IMR-90 (cell line): ENCODE results near the gene SYP. TPM values are rescaled to one million over a fixed set of nuclear protein-coding genes. Genes with fewer than 3 reads are reported as not detected.

Source experiments
- ATAC-seq: fragments of 200-7000 bp; cut with Tn5 transposase; 2 replicates; pipeline ENCODE4 v1.9.1; 2020; ENCODE audit warnings: low read depth, mild to moderate bottlenecking, moderate library complexity
- BruUV-seq: library from RNA; stranded (reverse); fragments of 400-500 nt; replicated peaks from 2 replicates; lab custom pipeline; 2021; lab: Mats Ljungman, UMichigan
- CTCF ChIA-PET: fragments of 300-600 bp; formaldehyde crosslinking; extraction: SDS; loops from one replicate; lab custom pipeline; 2021; ENCODE audit warnings: antibody characterized with exemption; lab: Yijun Ruan, JAX
- POLR2A ChIA-PET: fragments of 300-600 bp; sonication (Branson Sonifier 250); formaldehyde crosslinking; loops from one replicate; lab custom pipeline; 2022; ENCODE audit warnings: antibody characterized with exemption; ENCODE audit not compliant: unreplicated experiment; lab: Charles Lee
- DNase-seq: peaks from one replicate; pipeline ENCODE4 v3.0.0; 2013
- H2AFZ ChIP-seq: replicated peaks from 2 replicates; pipeline ENCODE3; 2013; ENCODE audit warnings: low read length, mild to moderate bottlenecking; ENCODE audit not compliant: poor library complexity
- H2AK5ac ChIP-seq: 2 replicates; pipeline ENCODE4 v1.6.1; 2013; ENCODE audit warnings: low read depth, low read length, inconsistent platforms
- H2AK9ac ChIP-seq: replicated peaks from 2 replicates; pipeline ENCODE3; 2013; ENCODE audit warnings: mild to moderate bottlenecking, low read depth, low read length, moderate library complexity; ENCODE audit not compliant: poor library complexity
- H2BK120ac ChIP-seq: 2 replicates; pipeline ENCODE4 v1.6.1; 2013; ENCODE audit warnings: low read depth, low read length, inconsistent platforms
- H2BK15ac ChIP-seq: 3 replicates; pipeline ENCODE4 v1.6.1; 2013; ENCODE audit warnings: low read depth, low read length, inconsistent platforms
- H2BK20ac ChIP-seq: 2 replicates; pipeline ENCODE4 v1.6.1; 2013; ENCODE audit warnings: low read depth, mild to moderate bottlenecking, inconsistent platforms, low read length, moderate library complexity
- H2BK5ac ChIP-seq: 2 replicates; pipeline ENCODE4 v1.6.1; 2013; ENCODE audit warnings: mild to moderate bottlenecking, low read depth, low read length, inconsistent platforms; ENCODE audit not compliant: poor library complexity, severe bottlenecking
- H3K14ac ChIP-seq: replicated peaks from 2 replicates; pipeline ENCODE4 v1.6.1; 2013; ENCODE audit warnings: low read depth, low read length, inconsistent platforms
- H3K18ac ChIP-seq: 2 replicates; pipeline ENCODE4 v1.6.1; 2013; ENCODE audit warnings: low read depth, low read length, control low read depth
- H3K23ac ChIP-seq: 2 replicates; pipeline ENCODE4 v1.6.1; 2013; ENCODE audit warnings: low read depth, low read length, inconsistent platforms
- H3K27ac ChIP-seq: 2 replicates; pipeline ENCODE4 v1.5.1; 2013; ENCODE audit warnings: mild to moderate bottlenecking, control low read depth, low read length; ENCODE audit not compliant: insufficient read depth
- H3K27me3 ChIP-seq: 2 replicates; pipeline ENCODE4 v1.6.1; 2013; ENCODE audit warnings: low read length; ENCODE audit not compliant: control insufficient read depth, insufficient read depth
- H3K36me3 ChIP-seq: 2 replicates; pipeline ENCODE4 v1.6.1; 2013; ENCODE audit warnings: low read length, mixed read lengths; ENCODE audit not compliant: control insufficient read depth, insufficient read depth
- H3K4ac ChIP-seq: 2 replicates; pipeline ENCODE4 v1.6.1; 2013; ENCODE audit warnings: low read depth, low read length, inconsistent platforms
- H3K4me1 ChIP-seq: 2 replicates; pipeline ENCODE4 v1.6.1; 2013; ENCODE audit warnings: low read length, mixed read lengths; ENCODE audit not compliant: control insufficient read depth, insufficient read depth
- H3K4me2 ChIP-seq: 2 replicates; pipeline ENCODE4 v1.6.1; 2013; ENCODE audit warnings: low read depth, mild to moderate bottlenecking, control low read depth, low read length, moderate library complexity
- H3K4me3 ChIP-seq: 2 replicates; pipeline ENCODE4 v1.5.1; 2013; ENCODE audit warnings: low read depth, mild to moderate bottlenecking, control low read depth, low read length, moderate library complexity; ENCODE audit not compliant: insufficient read depth
- H3K56ac ChIP-seq: 2 replicates; pipeline ENCODE4 v1.6.1; 2013; ENCODE audit warnings: low read length, inconsistent platforms; ENCODE audit not compliant: insufficient read depth; ENCODE audit errors: extremely low read depth
- H3K79me1 ChIP-seq, 2 experiments: 2 replicates each; pipeline ENCODE4 v1.6.1; 2013; ENCODE audit warnings: low read length in 2 of 2, inconsistent platforms in 1 of 2, low read depth in 1 of 2
- H3K9ac ChIP-seq: 2 replicates; pipeline ENCODE4 v1.6.1; 2013; ENCODE audit warnings: low read depth, low read length, control low read depth
- H3K9me1 ChIP-seq: 2 replicates; pipeline ENCODE4 v1.6.1; 2013; ENCODE audit warnings: low read length, inconsistent platforms; ENCODE audit not compliant: insufficient read depth
- H3K9me3 ChIP-seq: 2 replicates; pipeline ENCODE4 v1.6.1; 2013; ENCODE audit warnings: low read length; ENCODE audit not compliant: control insufficient read depth, insufficient read depth
- H4K20me1 ChIP-seq: 2 replicates; pipeline ENCODE4 v1.6.1; 2013; ENCODE audit warnings: low read length, inconsistent platforms; ENCODE audit not compliant: insufficient read depth
- H4K5ac ChIP-seq: 2 replicates; pipeline ENCODE4 v1.6.1; 2013; ENCODE audit warnings: mild to moderate bottlenecking, low read depth, low read length, control low read depth
- H4K8ac ChIP-seq, 2 experiments: 2 replicates each; pipeline ENCODE4 v1.6.1; 2013; ENCODE audit warnings: low read depth in 2 of 2, low read length in 2 of 2, control low read depth in 1 of 2, inconsistent platforms in 1 of 2
- H4K91ac ChIP-seq: 2 replicates; pipeline ENCODE4 v1.6.1; 2013; ENCODE audit warnings: low read depth, low read length, inconsistent platforms; ENCODE audit not compliant: insufficient read depth
- BHLHE40 ChIP-seq: fragments of 150-350 bp; IDR thresholded peaks from 2 replicates; pipeline ENCODE4 v1.6.1; 2016; ENCODE audit warnings: mild to moderate bottlenecking, low read depth, low read length
- CHD1 ChIP-seq: IDR thresholded peaks from 2 replicates; pipeline ENCODE4 v1.6.1; 2012; ENCODE audit warnings: low read depth, low read length, improper control_type of control experiment
- MAFK ChIP-seq: IDR thresholded peaks from 2 replicates; pipeline ENCODE4 v1.6.1; 2012; ENCODE audit warnings: low read depth, low read length, improper control_type of control experiment
- NFE2L2 ChIP-seq: fragments of 150-350 bp; IDR thresholded peaks from 2 replicates; pipeline ENCODE4 v1.6.1; 2016; ENCODE audit warnings: low read depth, mild to moderate bottlenecking, low read length
- POLR2A ChIP-seq: IDR thresholded peaks from 2 replicates; pipeline ENCODE4 v1.6.1; 2012; ENCODE audit warnings: mild to moderate bottlenecking, low read depth, low read length
- RFX5 ChIP-seq: IDR thresholded peaks from 2 replicates; pipeline ENCODE4 v1.8.0; 2012; ENCODE audit warnings: low read depth, mild to moderate bottlenecking, low read length, moderate library complexity
- WGBS, 2 experiments: methylation state at CpG; one replicate each; pipeline versions ENCODE4 v1.1.5 to v1.1.7; 2013; ENCODE audit warnings: missing lambda C conversion rate in 2 of 2; ENCODE audit not compliant: insufficient read length in 1 of 2; ENCODE audit errors: extremely low coverage in 2 of 2; 5-methylcytosine and 5-hydroxymethylcytosine counted together
- dilution Hi-C: fragments of 300-500 bp; cut with HindIII; formaldehyde crosslinking; loops from one replicate; pipeline ENCODE4 v1.14.3; 2018; ENCODE audit warnings: low sequenced_read_pairs; ENCODE audit not compliant: unreplicated experiment
- in situ Hi-C: fragments of 300-500 bp; cut with MboI; formaldehyde crosslinking; loops from 3 replicates; pipeline ENCODE4 v1.14.3; 2019; ENCODE audit warnings: low sequenced_read_pairs, inconsistent platforms, mixed read lengths
- intact Hi-C: fragments of 100-400 bp; cut with micrococcal nuclease; formaldehyde crosslinking; loops from 2 replicates; pipeline ENCODE4 v1.10.0; 2022
- polyA plus RNA-seq, 3 experiments: library from polyadenylated mRNA; depleted of rRNA; stranded (reverse); fragments of >200 nt; gene quantifications; 2 replicates each; pipeline ENCODE4 v1.2.3, GENCODE V29; 2012; ENCODE audit warnings: low replicate concordance in 1 of 3
- total RNA-seq: library from RNA; depleted of rRNA; stranded (reverse); fragments of >200 nt; gene quantifications from 2 replicates; pipeline ENCODE4 v1.2.3, GENCODE V29; 2012
- TF ChIP-seq, protein P1 (sequence below): fragments of 150-350 bp; IDR thresholded peaks from 2 replicates; pipeline ENCODE4 v1.6.1; 2016; ENCODE audit warnings: low read depth, mild to moderate bottlenecking, low read length, moderate library complexity, borderline replicate concordance
- TF ChIP-seq, protein P2 (sequence below): conservative IDR thresholded peaks from 2 replicates; pipeline ENCODE4 v1.5.1; 2012; ENCODE audit warnings: mild to moderate bottlenecking, low read depth, low read length, improper control_type of control experiment

The SYP gene
- total and polyA plus RNA-seq, 2 of the 4 experiments (the other 2 are of a cell fraction): under 0.01 to 0.05 TPM

DNA sequence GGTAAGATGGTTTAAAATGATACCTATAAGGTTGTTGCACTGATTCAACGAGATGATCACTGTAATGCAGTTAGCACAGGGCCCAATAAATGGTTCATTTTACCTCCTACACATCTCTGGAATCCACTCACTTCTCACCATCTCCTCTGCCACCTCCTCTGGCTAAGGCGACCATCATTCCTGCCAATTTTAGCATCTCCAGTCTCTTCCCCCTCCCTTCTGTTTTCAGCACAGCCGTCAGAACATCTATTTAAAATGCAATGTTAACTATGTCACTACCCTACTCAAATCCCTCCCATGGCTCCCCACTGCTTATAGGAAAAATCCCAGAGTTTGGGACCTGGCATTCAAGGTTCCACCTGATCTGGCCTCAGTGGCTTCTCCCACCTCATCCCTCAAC is 3.5 kb upstream of the SYP start:
- intact Hi-C loops: no loop called here
- TF ChIP-seq MAFK (no peak), RFX5 (no peak), BHLHE40 (no peak), POLR2A (no peak), CHD1 (no peak), NFE2L2 (no peak)
- TF ChIP-seq, protein P1, sequence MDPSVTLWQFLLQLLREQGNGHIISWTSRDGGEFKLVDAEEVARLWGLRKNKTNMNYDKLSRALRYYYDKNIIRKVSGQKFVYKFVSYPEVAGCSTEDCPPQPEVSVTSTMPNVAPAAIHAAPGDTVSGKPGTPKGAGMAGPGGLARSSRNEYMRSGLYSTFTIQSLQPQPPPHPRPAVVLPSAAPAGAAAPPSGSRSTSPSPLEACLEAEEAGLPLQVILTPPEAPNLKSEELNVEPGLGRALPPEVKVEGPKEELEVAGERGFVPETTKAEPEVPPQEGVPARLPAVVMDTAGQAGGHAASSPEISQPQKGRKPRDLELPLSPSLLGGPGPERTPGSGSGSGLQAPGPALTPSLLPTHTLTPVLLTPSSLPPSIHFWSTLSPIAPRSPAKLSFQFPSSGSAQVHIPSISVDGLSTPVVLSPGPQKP: no peak
- TF ChIP-seq, protein P2, sequence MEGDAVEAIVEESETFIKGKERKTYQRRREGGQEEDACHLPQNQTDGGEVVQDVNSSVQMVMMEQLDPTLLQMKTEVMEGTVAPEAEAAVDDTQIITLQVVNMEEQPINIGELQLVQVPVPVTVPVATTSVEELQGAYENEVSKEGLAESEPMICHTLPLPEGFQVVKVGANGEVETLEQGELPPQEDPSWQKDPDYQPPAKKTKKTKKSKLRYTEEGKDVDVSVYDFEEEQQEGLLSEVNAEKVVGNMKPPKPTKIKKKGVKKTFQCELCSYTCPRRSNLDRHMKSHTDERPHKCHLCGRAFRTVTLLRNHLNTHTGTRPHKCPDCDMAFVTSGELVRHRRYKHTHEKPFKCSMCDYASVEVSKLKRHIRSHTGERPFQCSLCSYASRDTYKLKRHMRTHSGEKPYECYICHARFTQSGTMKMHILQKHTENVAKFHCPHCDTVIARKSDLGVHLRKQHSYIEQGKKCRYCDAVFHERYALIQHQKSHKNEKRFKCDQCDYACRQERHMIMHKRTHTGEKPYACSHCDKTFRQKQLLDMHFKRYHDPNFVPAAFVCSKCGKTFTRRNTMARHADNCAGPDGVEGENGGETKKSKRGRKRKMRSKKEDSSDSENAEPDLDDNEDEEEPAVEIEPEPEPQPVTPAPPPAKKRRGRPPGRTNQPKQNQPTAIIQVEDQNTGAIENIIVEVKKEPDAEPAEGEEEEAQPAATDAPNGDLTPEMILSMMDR: no peak
- no peak for DNase-seq

More for the DNA sequence above, 3.5 kb upstream of the SYP start:
- Histone ChIP-seq H3K18ac (no peak overlapping the region), H4K20me1 (no peaks in the 10 kb centered on the region), H3K36me3 (no peaks in the 10 kb centered on the region), H3K9me1 (no peaks in the 10 kb centered on the region), H3K27me3 (peaks cover 15% of the 10 kb centered on the region), H2BK120ac (no peak overlapping the region), H3K9me3 (no peaks in the 10 kb centered on the region), H4K91ac (no peak overlapping the region), H3K4ac (no peak overlapping the region), H4K8ac (no peak overlapping the region), H3K4me1 (no peaks in the 10 kb centered on the region), H3K23ac (no peak overlapping the region), H3K9ac (no peak overlapping the region), H2AK9ac (no peak overlapping the region), H2BK15ac (no peak overlapping the region), H3K4me3 (no peak overlapping the region), H2BK20ac (no peak overlapping the region), H3K27ac (no peak overlapping the region), H2AK5ac (no peak overlapping the region), H3K14ac (no peak overlapping the region), H4K5ac (no peak overlapping the region), H3K56ac (no peak overlapping the region), H2AFZ (no peak overlapping the region), H3K4me2 (no peak overlapping the region), H3K79me1 (no peaks in the 10 kb centered on the region), H2BK5ac (no peak overlapping the region)
- no TSS peak for BruUV-seq
- in situ Hi-C loops: no loop called here
- POLR2A ChIA-PET: no interaction called here
- dilution Hi-C loops: no loop called here
- CTCF ChIA-PET: interaction anchor here (1.0 kb wide), 1 partner anchor 11 kb away, joined by 3 read pairs; no protein-coding TSS in a partner anchor
- WGBS, 2 experiments: 24% methylated on average over 3 of the region's 3 CpGs; no CpG with 5 or more reads in 1 of the 2 experiments
- ATAC-seq: no peak
